Measurements from ENCODE around the gene FAAH2.

The FAAH2 gene

DNA sequence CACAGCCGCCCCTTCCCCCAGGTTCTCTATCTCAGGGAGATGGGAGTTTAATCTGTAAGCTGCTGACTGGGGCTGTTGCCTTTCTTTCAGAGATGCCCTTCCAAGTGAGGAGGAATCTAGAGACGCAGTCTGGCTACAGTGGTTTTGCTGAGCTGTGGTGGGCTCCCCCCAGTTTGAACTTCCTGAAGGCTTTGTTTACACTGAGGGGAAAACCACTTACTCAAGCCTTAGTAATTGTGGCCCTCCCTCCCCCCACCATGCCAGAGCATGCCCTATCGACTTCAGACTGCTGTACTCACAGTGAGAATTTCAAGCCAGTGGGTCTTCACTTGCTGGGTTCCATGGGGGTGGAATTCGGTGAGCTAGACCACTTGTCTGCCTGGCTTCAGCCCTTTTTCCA lies 131.3 kb downstream of the FAAH2 start:
- DNase-seq: no peak
- in situ Hi-C loops (cut with HindIII; ENCODE audit: low pct_ligation_motif_present, low sequenced_read_pairs): no loop called here
- Histone ChIP-seq H3K36me3 (replicated peaks) (no peaks in the 10 kb centered on the region), H3K27me3 (replicated peaks) (no peaks in the 10 kb centered on the region), H3K4me3 (ENCODE audit: low read depth, low read length) (no peak overlapping the region), H3K27ac (no peak overlapping the region)
- TF ChIP-seq, protein P1, sequence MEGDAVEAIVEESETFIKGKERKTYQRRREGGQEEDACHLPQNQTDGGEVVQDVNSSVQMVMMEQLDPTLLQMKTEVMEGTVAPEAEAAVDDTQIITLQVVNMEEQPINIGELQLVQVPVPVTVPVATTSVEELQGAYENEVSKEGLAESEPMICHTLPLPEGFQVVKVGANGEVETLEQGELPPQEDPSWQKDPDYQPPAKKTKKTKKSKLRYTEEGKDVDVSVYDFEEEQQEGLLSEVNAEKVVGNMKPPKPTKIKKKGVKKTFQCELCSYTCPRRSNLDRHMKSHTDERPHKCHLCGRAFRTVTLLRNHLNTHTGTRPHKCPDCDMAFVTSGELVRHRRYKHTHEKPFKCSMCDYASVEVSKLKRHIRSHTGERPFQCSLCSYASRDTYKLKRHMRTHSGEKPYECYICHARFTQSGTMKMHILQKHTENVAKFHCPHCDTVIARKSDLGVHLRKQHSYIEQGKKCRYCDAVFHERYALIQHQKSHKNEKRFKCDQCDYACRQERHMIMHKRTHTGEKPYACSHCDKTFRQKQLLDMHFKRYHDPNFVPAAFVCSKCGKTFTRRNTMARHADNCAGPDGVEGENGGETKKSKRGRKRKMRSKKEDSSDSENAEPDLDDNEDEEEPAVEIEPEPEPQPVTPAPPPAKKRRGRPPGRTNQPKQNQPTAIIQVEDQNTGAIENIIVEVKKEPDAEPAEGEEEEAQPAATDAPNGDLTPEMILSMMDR (IDR thresholded peaks at IDR 0.05; ENCODE audit: low read depth, low read length, missing control alignments): no peak

DNA sequence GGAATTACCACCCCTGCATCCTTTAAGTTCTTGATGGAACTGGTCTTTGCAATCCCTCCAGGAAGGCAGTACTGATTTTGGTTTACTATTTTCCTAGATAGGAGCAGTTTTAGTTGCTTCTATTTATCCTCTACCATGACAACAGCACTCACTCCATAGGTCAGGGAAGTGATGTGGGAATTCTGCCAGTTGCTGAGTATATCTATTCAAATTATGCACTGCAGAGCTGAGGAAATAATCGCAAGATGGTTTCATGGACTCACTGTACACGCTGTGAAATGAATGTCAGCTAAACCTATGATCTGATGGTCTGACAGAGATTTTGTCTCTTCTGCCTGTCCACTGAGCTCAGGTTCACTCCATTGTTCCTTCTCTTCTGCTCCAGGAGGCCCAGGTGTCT lies 135.8 kb downstream of the FAAH2 start:
- DNase-seq: no peak
- TF ChIP-seq, protein P1 (IDR thresholded peaks at IDR 0.05; ENCODE audit: low read depth, low read length, missing control alignments): no peak
- no peak overlapping the region for H3K27ac ChIP-seq
- no peaks in the 10 kb centered on the region for H3K27me3 ChIP-seq (replicated peaks)
- no peaks in the 10 kb centered on the region for H3K36me3 ChIP-seq (replicated peaks)
- in situ Hi-C loops (cut with HindIII; ENCODE audit: low pct_ligation_motif_present, low sequenced_read_pairs): no loop called here
- no peak overlapping the region for H3K4me3 ChIP-seq (ENCODE audit: low read depth, low read length)

DNA sequence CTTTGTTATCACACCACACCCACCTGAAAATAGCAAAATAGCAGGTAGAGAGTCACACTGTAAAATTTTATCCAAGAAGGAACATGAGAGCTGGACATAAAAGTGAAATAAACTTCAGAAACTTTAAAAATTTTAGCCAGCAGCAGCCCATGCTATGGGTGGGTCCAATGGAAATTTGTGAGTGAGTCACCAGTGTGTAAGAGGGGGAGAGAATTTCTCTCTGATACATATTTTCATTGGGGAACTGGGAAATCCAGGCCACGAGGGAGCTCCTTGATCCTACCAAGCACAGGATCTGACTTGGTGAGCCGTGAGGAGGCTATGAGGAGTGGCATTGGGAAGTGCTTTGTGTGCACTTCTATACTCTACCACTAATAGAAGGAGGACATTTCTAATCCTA lies 136.3 kb downstream of the FAAH2 start:
- no peaks in the 10 kb centered on the region for H3K27me3 ChIP-seq (replicated peaks)

DNA sequence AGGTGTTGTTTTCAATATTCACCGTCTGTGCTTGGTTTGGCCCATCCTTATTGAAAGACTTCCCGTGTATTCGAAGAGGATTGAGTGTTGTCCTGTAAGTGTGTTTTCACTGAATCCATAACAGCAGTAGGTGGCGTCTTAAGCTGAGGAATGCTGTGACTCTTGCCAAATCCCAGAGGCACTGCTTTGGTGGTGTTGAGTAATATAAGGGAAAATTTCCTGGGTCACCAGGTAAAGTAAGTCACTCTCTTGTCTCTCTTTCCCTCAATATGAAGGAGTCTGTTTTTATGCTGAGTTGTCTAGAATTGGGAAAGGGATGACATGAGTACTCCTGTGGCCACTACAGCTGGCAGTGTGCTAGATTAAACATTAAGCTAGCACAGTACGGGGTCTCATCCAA lies 158.6 kb downstream of the FAAH2 start:
- Histone ChIP-seq H3K27me3 (replicated peaks) (no peaks in the 10 kb centered on the region), H3K4me3 (ENCODE audit: low read depth, low read length) (no peak overlapping the region), H3K36me3 (replicated peaks) (no peaks in the 10 kb centered on the region), H3K27ac (no peak overlapping the region)
- TF ChIP-seq, protein P1 (IDR thresholded peaks at IDR 0.05; ENCODE audit: low read depth, low read length, missing control alignments): no peak
- no peak for DNase-seq
- in situ Hi-C loops (cut with HindIII; ENCODE audit: low pct_ligation_motif_present, low sequenced_read_pairs): no loop called here

More for the DNA sequence above, 136.3 kb downstream of the FAAH2 start:
- no peak for DNase-seq
- no peak overlapping the region for H3K4me3 ChIP-seq (ENCODE audit: low read depth, low read length)
- in situ Hi-C loops (cut with HindIII; ENCODE audit: low pct_ligation_motif_present, low sequenced_read_pairs): no loop called here
- no peaks in the 10 kb centered on the region for H3K36me3 ChIP-seq (replicated peaks)
- TF ChIP-seq, protein P1 (IDR thresholded peaks at IDR 0.05; ENCODE audit: low read depth, low read length, missing control alignments): no peak
- H3K27ac ChIP-seq: no peak overlapping the region

DNA sequence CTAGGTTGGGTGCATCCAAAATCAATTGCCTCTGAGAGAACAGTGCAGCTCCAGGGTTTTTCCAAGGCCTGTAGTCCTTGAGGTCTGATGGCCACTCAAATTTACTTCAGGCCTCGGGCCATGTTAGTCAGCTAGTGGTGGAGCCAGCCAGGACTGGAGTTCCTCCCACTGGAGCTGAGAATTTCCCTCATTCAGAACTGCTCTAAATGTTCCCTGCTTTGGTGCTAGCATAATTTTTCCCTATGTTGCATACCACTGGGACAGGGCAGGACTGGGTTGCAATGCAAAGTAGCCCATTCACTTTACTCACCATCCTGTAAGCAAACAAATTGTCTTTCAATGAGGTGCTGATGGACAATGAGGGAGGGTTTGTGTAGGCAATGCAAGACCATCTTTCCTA lies 159.3 kb downstream of the FAAH2 start:
- no peaks in the 10 kb centered on the region for H3K27me3 ChIP-seq (replicated peaks)
- H3K36me3 ChIP-seq (replicated peaks): no peaks in the 10 kb centered on the region
- in situ Hi-C loops (cut with HindIII; ENCODE audit: low pct_ligation_motif_present, low sequenced_read_pairs): no loop called here
- H3K27ac ChIP-seq: no peak overlapping the region
- DNase-seq: no peak
- TF ChIP-seq, protein P1 (IDR thresholded peaks at IDR 0.05; ENCODE audit: low read depth, low read length, missing control alignments): no peak
- no peak overlapping the region for H3K4me3 ChIP-seq (ENCODE audit: low read depth, low read length)

DNA sequence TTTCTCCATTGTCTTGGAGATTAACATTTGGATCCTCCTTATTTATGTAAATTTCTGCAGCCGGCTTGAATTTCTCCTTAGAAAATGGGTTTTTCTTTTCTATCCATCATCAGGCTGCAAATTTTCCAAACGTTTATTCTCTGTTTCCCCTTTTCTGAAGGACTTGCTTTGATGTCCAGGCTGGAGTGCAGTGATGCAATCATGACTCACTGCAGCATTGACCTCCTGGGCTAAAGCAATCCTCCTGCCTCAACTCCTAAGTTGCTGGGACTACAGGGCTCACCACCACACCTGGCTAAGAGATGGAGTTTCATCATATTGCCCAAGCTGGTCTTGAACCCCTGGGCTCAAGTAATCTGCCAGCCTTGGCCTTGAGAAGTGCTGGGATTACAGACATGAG lies 161.3 kb downstream of the FAAH2 start:
- in situ Hi-C loops (cut with HindIII; ENCODE audit: low pct_ligation_motif_present, low sequenced_read_pairs): no loop called here

More for the DNA sequence above, 161.3 kb downstream of the FAAH2 start:
- no peaks in the 10 kb centered on the region for H3K27me3 ChIP-seq (replicated peaks)
- H3K27ac ChIP-seq: no peak overlapping the region
- TF ChIP-seq, protein P1 (IDR thresholded peaks at IDR 0.05; ENCODE audit: low read depth, low read length, missing control alignments): no peak
- no peak overlapping the region for H3K4me3 ChIP-seq (ENCODE audit: low read depth, low read length)
- no peak for DNase-seq
- no peaks in the 10 kb centered on the region for H3K36me3 ChIP-seq (replicated peaks)

Measured in brain microvascular endothelial cell (primary cell).